HEK293T (cell line): Measurements from ENCODE around the gene CSF2.

Source experiments
- CTCF ChIA-PET: fragments of 350-600 bp; formaldehyde crosslinking; extraction: SDS; loops from one replicate; lab custom pipeline; 2021; ENCODE audit warnings: antibody characterized with exemption, inconsistent platforms; lab: Yijun Ruan, JAX
- POLR2A ChIA-PET: fragments of 350-600 bp; formaldehyde crosslinking; extraction: SDS; loops from one replicate; lab custom pipeline; 2020; ENCODE audit warnings: antibody characterized with exemption, inconsistent platforms; lab: Yijun Ruan, JAX
- DNase-seq: peaks from one replicate; pipeline ENCODE4 v3.0.0; 2012; ENCODE audit warnings: mixed read lengths; ENCODE audit errors: extremely low spot score
- ARNT ChIP-seq: fragments of 450-650 bp; IDR thresholded peaks from 2 replicates; pipeline ENCODE4 v1.6.1; 2017; ENCODE audit warnings: mild to moderate bottlenecking
- BHLHE40 ChIP-seq: fragments of 450-650 bp; IDR thresholded peaks from 2 replicates; pipeline ENCODE4 v1.6.1; 2016; ENCODE audit warnings: mild to moderate bottlenecking, moderate library complexity, borderline replicate concordance
- CTBP1 ChIP-seq: fragments of 450-650 bp; IDR thresholded peaks from 2 replicates; pipeline ENCODE4 v1.6.1; 2016; ENCODE audit warnings: borderline replicate concordance
- ELF4 ChIP-seq: fragments of 450-650 bp; IDR thresholded peaks from 2 replicates; pipeline ENCODE4 v1.6.1; 2017; ENCODE audit warnings: antibody characterized with exemption
- FOXA1 ChIP-seq: fragments of 450-650 bp; IDR thresholded peaks from 2 replicates; pipeline ENCODE4 v1.6.1; 2016; ENCODE audit warnings: mild to moderate bottlenecking
- FOXK2 ChIP-seq: fragments of 450-650 bp; IDR thresholded peaks from 2 replicates; pipeline ENCODE4 v1.6.1; 2016; ENCODE audit warnings: mild to moderate bottlenecking
- FOXM1 ChIP-seq: fragments of 450-650 bp; IDR thresholded peaks from 2 replicates; pipeline ENCODE4 v1.6.1; 2017; ENCODE audit warnings: mild to moderate bottlenecking, borderline replicate concordance
- HDGF ChIP-seq: fragments of 450-650 bp; IDR thresholded peaks from 2 replicates; pipeline ENCODE4 v1.6.1; 2017; ENCODE audit warnings: antibody characterized with exemption, borderline replicate concordance
- L3MBTL2 ChIP-seq: fragments of 450-650 bp; conservative IDR thresholded peaks from 2 replicates; pipeline ENCODE4 v1.6.1; 2016; ENCODE audit warnings: mild to moderate bottlenecking
- LEF1 ChIP-seq: fragments of 450-650 bp; IDR thresholded peaks from 2 replicates; pipeline ENCODE4 v1.6.1; 2017; ENCODE audit warnings: mild to moderate bottlenecking, borderline replicate concordance
- NFRKB ChIP-seq: fragments of 450-650 bp; IDR thresholded peaks from 2 replicates; pipeline ENCODE4 v1.6.1; 2016; ENCODE audit warnings: mild to moderate bottlenecking, moderate library complexity
- PKNOX1 ChIP-seq: fragments of 450-650 bp; IDR thresholded peaks from 2 replicates; pipeline ENCODE4 v1.6.1; 2016
- SP1 ChIP-seq: fragments of 450-650 bp; IDR thresholded peaks from 2 replicates; pipeline ENCODE4 v1.6.1; 2017
- SUZ12 ChIP-seq: fragments of 450-650 bp; IDR thresholded peaks from 2 replicates; pipeline ENCODE4 v1.6.1; 2016; ENCODE audit warnings: mild to moderate bottlenecking
- TARDBP ChIP-seq: fragments of 450-650 bp; IDR thresholded peaks from 2 replicates; pipeline ENCODE4 v1.6.1; 2016
- ZNF384 ChIP-seq: fragments of 450-650 bp; IDR thresholded peaks from 2 replicates; pipeline ENCODE4 v1.6.1; 2016

Gene CSF2

GRCh38 chr5:132080595-132080994, 7.0 kb downstream of the CSF2 start:
- TF ChIP-seq ARNT: no peak
- TF ChIP-seq SUZ12: no peak
- no peak for TF ChIP-seq ELF4
- no peak for TF ChIP-seq CTBP1
- TF ChIP-seq FOXK2: no peak
- TF ChIP-seq SP1: no peak
- TF ChIP-seq BHLHE40: no peak
- TF ChIP-seq LEF1: no peak
- TF ChIP-seq FOXM1: no peak
- no peak for TF ChIP-seq FOXA1
- TF ChIP-seq NFRKB: no peak
- no peak for TF ChIP-seq ZNF384
- no peak for TF ChIP-seq TARDBP
- no peak for TF ChIP-seq L3MBTL2
- TF ChIP-seq PKNOX1: no peak
- TF ChIP-seq HDGF: no peak
- CTCF ChIA-PET: no interaction called here

GRCh38 chr5:132081458-132081857, 7.9 kb downstream of the CSF2 start:
- no peak for DNase-seq
- POLR2A ChIA-PET: no interaction called here
- TF ChIP-seq L3MBTL2 (no peak), FOXM1 (no peak), ARNT (no peak), CTBP1 (no peak), BHLHE40 (no peak), ZNF384 (no peak), LEF1 (no peak), SP1 (no peak), NFRKB (no peak), TARDBP (no peak), HDGF (no peak), ELF4 (no peak)
- CTCF ChIA-PET: no interaction called here

More at GRCh38 chr5:132080595-132080994, 7.0 kb downstream of the CSF2 start:
- POLR2A ChIA-PET: no interaction called here
- DNase-seq: no peak

GRCh38 chr5:132082329-132083023, 8.9 kb downstream of the CSF2 start:
- no peak for DNase-seq
- ChIA-PET CTCF (interaction anchor here (0.8 kb wide), 1 partner anchor 11 kb away, joined by 3 read pairs; no protein-coding TSS in a partner anchor), POLR2A (no interaction called here)
- TF ChIP-seq ELF4: no peak
- TF ChIP-seq TARDBP: no peak

DNA sequence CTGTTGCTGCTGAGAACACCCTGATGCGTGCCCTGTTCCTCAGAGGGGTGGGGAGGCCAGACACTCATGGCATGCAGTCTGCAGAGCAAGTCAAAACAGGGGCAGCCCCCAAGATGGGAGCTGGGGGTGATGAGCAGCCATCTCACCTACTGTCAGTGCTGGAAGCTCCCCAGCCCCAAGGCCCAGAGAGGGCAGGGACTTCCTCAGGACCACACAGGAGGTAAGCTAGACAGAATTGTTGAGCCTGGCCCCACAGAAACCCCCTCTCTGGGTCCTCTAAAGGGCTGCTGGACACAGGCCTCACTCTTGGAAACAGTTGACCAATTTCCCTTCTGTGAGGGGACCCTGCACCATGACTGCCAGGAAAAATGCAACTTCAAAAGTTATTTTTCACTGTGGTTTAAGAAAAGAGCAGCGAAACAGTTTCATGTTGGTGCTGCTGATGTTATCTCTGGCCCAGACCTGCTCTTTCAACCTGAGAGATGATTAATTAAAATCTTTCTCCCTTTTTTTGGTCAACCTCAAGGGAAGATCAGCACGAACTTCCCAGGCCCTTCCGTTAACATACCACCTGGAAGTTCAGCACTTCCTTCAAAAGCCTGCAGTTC, 9.6 kb downstream of the CSF2 start:
- TF ChIP-seq SUZ12: no peak
- TF ChIP-seq FOXA1: no peak
- TF ChIP-seq PKNOX1: no peak
- TF ChIP-seq CTBP1: no peak
- TF ChIP-seq LEF1: no peak
- TF ChIP-seq ELF4: no peak
- TF ChIP-seq SP1: no peak
- TF ChIP-seq NFRKB: no peak
- no peak for TF ChIP-seq HDGF
- no peak for TF ChIP-seq L3MBTL2
- no peak for TF ChIP-seq TARDBP
- ChIA-PET POLR2A (no interaction called here), CTCF (interaction anchor here (0.8 kb wide), 1 partner anchor 10 kb away, joined by 3 read pairs; no protein-coding TSS in a partner anchor)
- no peak for DNase-seq

GRCh38 chr5:132085686-132086085, 12.1 kb downstream of the CSF2 start:
- TF ChIP-seq SUZ12 (no peak), LEF1 (no peak), CTBP1 (no peak)
- no peak for DNase-seq
- CTCF ChIA-PET: interaction anchor here (1.6 kb wide), 1 partner anchor 23 kb away, joined by 4 read pairs; no protein-coding TSS in a partner anchor
- POLR2A ChIA-PET: no interaction called here

GRCh38 chr5:132086277-132086794, 12.7 kb downstream of the CSF2 start:
- POLR2A ChIA-PET: no interaction called here
- CTCF ChIA-PET: interaction anchor here (0.6 to 1.6 kb wide), 2 partner anchors 13 to 23 kb away, joined by 3 to 4 read pairs; no protein-coding TSS in a partner anchor
- TF ChIP-seq PKNOX1: no peak
- TF ChIP-seq L3MBTL2: no peak
- no peak for TF ChIP-seq SUZ12
- TF ChIP-seq FOXA1: no peak
- TF ChIP-seq LEF1: no peak
- no peak for TF ChIP-seq BHLHE40
- no peak for TF ChIP-seq HDGF
- TF ChIP-seq NFRKB: no peak
- TF ChIP-seq ARNT: no peak
- TF ChIP-seq TARDBP: no peak
- no peak for TF ChIP-seq ELF4
- no peak for TF ChIP-seq FOXM1
- no peak for TF ChIP-seq ZNF384
- no peak for DNase-seq
